ENCODE measurements around the gene B4GALT1.
A peak's percentile ranks its signal among the peaks of the same experiment; 100 is the strongest.
"Not testable (repeated sequence)": the region's sequence is repeated elsewhere in the genome, so short reads cannot be mapped to it uniquely, and the experiment has no call there.

The B4GALT1 gene

DNA sequence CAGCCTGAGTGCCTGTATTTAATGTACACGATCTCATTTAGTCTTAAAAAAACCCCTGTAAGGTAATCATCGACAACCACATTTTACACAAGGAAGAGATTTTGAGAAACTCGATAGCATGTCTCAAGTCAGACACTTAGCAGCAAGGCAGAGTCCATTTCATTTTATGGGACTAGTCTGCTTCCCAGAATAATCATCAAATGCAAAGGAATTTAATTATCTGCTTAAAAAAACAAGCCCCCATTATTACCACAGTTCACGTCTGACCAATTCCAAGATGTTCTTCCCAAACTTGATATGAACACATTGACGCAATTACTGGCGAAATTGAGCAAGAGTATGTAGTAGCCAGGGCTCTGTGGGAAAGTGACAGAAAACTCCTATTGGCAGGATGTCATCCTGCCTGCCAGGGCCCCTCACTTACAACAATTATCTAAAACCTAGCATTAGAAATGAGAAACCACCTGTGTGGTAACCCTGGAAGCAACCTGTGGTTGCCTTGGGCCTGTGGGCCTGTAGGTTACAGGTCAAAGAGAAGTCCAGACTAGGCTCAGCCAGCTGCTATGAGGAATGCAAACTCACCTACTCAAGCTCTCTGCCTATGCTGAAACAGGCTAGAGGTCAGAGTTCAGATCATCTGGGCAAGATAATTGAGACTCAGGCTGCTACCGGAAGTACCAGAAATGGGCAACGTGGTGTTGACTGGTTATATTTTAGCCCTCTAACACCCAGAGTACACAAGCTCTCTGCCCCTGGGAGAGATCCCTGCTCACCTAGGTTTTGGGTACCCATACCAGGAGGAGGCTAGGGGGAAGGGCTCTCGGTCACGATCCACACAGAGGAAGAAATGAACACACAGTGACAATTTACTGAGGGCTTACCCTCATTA is 1.6 kb downstream of the B4GALT1 start:
- no peaks in the 10 kb centered on the region for H3K36me3 ChIP-seq
- peak overlapping the region; percentile 91 to 99 (median 95) for H3K9ac ChIP-seq
- peak overlapping the region; percentile 90 to 100 (median 96) for H3K4me2 ChIP-seq
- H4K20me1 ChIP-seq, result peaks cover 24 to 46% (median 37%) of the 10 kb centered on the region in 11 experiments; a peak in 20 of 22 replicates
- H3K27ac ChIP-seq, result peak overlapping the region; percentile 88 to 100 (median 92)
- H3K4me1 ChIP-seq, result peaks cover 55 to 74% (median 70%) of the 10 kb centered on the region in 10 experiments
- TF ChIP-seq Cebpa-rat (IDR thresholded peaks at IDR 0.05), result peak in 3 of 11 experiments; percentile 36 to 63 (median 44); a peak in 3 of 22 replicates
- H3K27me3 ChIP-seq, result no peaks in the 10 kb centered on the region
- peak overlapping the region; percentile 83 to 99 (median 90) for H3K4me3 ChIP-seq
- H3K9me3 ChIP-seq (replicated peaks in 1 of 11), result no peaks in the 10 kb centered on the region

DNA sequence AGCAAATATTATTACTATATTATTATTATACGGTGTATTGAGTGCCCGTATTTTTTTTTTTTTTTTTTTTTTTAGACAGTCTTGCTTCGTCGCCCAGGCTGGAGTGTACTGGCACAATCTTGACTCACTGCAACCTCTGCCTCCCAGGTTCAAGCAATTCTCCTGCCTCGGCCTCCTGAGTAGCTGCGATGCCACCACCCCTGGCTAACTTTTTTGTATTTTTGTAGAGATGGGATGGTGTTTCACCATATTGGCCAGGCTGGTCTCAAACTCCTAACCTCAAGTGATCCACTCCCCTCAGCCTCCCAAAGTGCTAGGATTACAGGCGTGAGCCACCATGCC is 2.2 kb downstream of the B4GALT1 start:
- H3K4me1 ChIP-seq, result peaks cover 59 to 80% (median 76%) of the 10 kb centered on the region in 10 experiments
- H3K4me3 ChIP-seq, result peak overlapping the region; percentile 83 to 99 (median 90)
- H4K20me1 ChIP-seq, result peaks cover 24 to 48% (median 37%) of the 10 kb centered on the region in 11 experiments; a peak in 20 of 22 replicates
- H3K36me3 ChIP-seq; H3K9me3 ChIP-seq (replicated peaks in 1 of 11); H3K27me3 ChIP-seq: not testable (repeated sequence)
- H3K9ac ChIP-seq, result peak overlapping the region; percentile 91 to 99 (median 95)
- peak overlapping the region; percentile 88 to 100 (median 92); a peak in 21 of 22 replicates for H3K27ac ChIP-seq
- peak overlapping the region; percentile 90 to 100 (median 96) for H3K4me2 ChIP-seq

DNA sequence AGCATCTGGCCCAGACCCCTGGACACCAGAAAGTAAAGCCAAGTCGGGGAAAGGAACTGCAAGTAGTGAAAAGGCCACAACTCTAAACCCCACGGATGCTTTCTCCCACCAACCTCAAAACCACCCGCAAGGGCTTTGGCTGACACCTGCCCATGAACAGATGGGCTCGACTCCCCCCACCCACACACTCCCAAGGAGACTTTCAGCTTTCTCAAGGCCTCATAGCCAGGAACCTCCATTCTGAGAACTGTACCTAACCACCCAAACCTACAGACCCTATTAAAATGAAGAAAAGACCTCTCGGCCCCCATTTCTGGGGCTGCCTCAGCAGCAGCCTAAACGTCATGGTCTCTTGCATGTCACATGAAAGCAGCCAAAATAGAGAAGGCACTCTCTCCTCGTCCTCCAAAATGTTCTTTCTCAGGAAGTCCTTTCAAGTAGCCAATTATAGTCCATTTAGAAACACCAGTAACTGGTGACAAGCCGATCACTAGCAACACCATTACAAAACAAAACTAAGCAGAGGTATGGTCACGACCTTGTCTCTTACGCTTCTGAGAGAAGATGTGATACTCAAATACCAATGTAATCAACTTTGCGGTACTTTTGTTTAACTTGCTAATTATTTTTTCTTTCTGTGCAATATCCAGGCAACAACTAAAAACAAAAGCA is 2.9 kb downstream of the B4GALT1 start:
- Histone ChIP-seq H3K9ac (peak overlapping the region; percentile 91 to 99 (median 95); a peak in 21 of 22 replicates), H4K20me1 (peaks cover 24 to 50% (median 38%) of the 10 kb centered on the region in 11 experiments; a peak in 20 of 22 replicates), H3K4me1 (peaks cover 62 to 86% (median 83%) of the 10 kb centered on the region in 10 experiments), H3K4me2 (peak overlapping the region; percentile 90 to 100 (median 96)), H3K27me3 (no peaks in the 10 kb centered on the region), H3K9me3 (replicated peaks in 1 of 11) (no peaks in the 10 kb centered on the region), H3K4me3 (peak overlapping the region; percentile 83 to 99 (median 90); a peak in 19 of 20 replicates), H3K27ac (peak overlapping the region; percentile 88 to 100 (median 92)), H3K36me3 (no peaks in the 10 kb centered on the region)
- no peak for TF ChIP-seq Cebpa-rat (IDR thresholded peaks at IDR 0.05)

DNA sequence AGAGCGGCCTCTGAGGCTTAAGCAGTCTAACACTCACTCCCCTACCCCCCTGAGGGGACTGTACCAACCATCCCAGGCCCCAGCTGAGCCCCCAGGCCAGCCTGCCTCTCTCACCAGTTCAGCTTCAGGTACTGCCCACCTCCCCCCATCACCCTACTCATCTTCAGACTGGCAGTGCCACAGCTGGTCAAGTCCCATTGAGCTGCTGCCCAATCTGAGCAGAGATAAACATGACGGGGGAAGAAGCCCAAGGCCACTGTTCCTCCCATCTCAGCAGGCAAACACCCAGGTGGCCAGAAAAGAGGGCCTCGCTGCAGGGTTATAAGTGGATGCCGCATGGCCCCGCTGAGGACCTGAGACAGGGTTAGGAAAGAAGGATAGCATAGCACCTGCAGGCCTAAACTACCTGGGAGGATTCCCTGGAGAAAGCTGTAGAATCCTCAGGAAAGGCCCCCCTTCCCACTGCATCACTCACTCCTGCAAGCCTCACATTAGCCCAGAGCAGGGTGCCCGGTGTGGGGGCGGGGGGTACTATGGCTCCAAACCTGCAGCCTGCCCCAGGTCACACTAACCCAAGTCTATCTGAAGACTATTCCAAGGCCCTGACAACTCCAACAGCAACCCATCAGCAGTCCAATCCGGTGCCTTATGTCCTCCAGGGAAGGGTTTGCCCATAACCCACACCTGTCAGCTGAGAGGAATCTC is 3.6 kb downstream of the B4GALT1 start:
- Histone ChIP-seq H3K4me1 (peaks cover 61 to 89% (median 85%) of the 10 kb centered on the region in 10 experiments), H3K9me3 (replicated peaks in 1 of 11) (no peaks in the 10 kb centered on the region), H3K27ac (peak overlapping the region in 10 of 11 experiments; percentile 88 to 100 (median 92); a peak in 19 of 22 replicates), H3K36me3 (no peaks in the 10 kb centered on the region), H3K9ac (peak overlapping the region; percentile 91 to 99 (median 95); a peak in 21 of 22 replicates), H3K27me3 (no peaks in the 10 kb centered on the region), H4K20me1 (peaks cover 24 to 52% (median 39%) of the 10 kb centered on the region in 11 experiments; a peak in 20 of 22 replicates), H3K4me3 (peak overlapping the region; percentile 83 to 99 (median 90); a peak in 16 of 20 replicates), H3K4me2 (peak overlapping the region; percentile 90 to 100 (median 96))
- no peak for TF ChIP-seq Cebpa-rat (IDR thresholded peaks at IDR 0.05)

DNA sequence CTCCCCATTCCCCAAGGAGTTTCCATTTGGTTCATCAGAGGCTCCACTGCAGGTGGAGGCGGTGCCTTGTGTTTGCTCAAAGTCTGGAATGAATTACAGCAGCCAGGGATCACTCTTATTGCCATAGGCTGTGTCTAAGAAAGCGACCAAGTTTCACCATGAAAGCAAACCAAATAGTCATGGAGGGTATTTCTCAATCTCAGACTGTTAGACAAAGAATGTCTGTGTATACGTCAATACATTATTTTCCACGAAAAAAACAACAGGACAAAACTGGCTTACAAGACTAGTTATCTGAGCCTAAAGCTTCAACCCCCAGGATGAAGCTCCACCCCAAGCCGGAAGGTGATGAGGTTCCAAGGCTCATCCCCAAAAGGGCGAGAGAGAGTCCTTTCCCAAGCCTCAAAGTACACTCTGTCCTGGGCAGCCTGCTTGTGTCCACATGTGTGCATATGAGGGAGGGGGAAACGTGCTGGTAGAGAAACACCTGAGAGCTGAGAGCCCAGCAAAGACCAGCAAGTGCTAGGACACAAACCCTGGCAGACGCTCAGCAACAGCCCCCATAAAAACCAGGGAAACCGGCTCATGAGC is 4.3 kb downstream of the B4GALT1 start:
- Histone ChIP-seq H3K9ac (peak overlapping the region in 5 of 11 experiments; percentile 91 to 99 (median 97); a peak in 6 of 22 replicates), H3K4me3 (peak overlapping the region in 5 of 10 experiments; percentile 85 to 99 (median 97); a peak in 8 of 20 replicates), H3K27ac (peak overlapping the region in 10 of 11 experiments; percentile 2 to 100 (median 90); a peak in 13 of 22 replicates), H3K9me3 (replicated peaks in 1 of 11) (no peaks in the 10 kb centered on the region), H4K20me1 (peaks cover 24 to 58% (median 39%) of the 10 kb centered on the region in 11 experiments; a peak in 20 of 22 replicates), H3K4me2 (peak overlapping the region; percentile 90 to 100 (median 96)), H3K4me1 (peaks cover 61 to 89% (median 85%) of the 10 kb centered on the region in 10 experiments), H3K27me3 (no peaks in the 10 kb centered on the region), H3K36me3 (no peaks in the 10 kb centered on the region)
- no peak for TF ChIP-seq Cebpa-rat (IDR thresholded peaks at IDR 0.05)

DNA sequence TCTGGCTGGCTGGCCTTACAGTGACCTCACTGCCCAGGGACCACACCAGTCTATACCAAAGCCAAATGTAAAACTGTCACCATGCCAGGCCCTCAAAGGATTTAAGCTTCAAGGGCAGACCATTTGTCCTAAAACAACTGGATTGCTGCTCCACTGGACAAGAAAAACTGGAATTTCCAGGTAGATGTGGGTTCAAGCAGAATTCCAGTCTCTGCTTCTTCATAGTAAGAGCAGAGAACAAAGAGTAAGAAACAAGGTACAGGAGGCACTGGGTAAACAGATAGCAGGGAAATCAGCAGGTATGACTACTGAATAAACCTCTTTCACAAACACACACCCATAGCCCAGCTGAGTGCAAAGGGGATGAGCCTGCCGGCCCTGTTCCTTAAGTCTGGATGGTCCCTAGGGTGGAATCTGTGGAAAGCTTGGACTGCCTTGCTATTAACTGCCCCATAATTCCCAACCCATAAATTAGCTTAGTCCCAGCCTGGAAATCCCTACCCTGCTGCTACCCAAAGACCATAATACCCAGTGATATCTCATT is 5.5 kb downstream of the B4GALT1 start:
- Histone ChIP-seq H4K20me1 (peaks cover 24 to 58% (median 39%) of the 10 kb centered on the region in 11 experiments; a peak in 20 of 22 replicates), H3K36me3 (no peaks in the 10 kb centered on the region), H3K27me3 (no peaks in the 10 kb centered on the region), H3K9me3 (replicated peaks in 1 of 11) (no peaks in the 10 kb centered on the region), H3K4me3 (peak overlapping the region in 3 of 10 experiments; percentile 18 to 98 (median 85); a peak in 5 of 20 replicates), H3K4me1 (peaks cover 69 to 95% (median 93%) of the 10 kb centered on the region in 10 experiments), H3K4me2 (peak overlapping the region; percentile 90 to 100 (median 96)), H3K27ac (peak overlapping the region; percentile 84 to 100 (median 91)), H3K9ac (peak overlapping the region; percentile 33 to 99 (median 77); a peak in 20 of 22 replicates)
- no peak for TF ChIP-seq Cebpa-rat (IDR thresholded peaks at IDR 0.05)

DNA sequence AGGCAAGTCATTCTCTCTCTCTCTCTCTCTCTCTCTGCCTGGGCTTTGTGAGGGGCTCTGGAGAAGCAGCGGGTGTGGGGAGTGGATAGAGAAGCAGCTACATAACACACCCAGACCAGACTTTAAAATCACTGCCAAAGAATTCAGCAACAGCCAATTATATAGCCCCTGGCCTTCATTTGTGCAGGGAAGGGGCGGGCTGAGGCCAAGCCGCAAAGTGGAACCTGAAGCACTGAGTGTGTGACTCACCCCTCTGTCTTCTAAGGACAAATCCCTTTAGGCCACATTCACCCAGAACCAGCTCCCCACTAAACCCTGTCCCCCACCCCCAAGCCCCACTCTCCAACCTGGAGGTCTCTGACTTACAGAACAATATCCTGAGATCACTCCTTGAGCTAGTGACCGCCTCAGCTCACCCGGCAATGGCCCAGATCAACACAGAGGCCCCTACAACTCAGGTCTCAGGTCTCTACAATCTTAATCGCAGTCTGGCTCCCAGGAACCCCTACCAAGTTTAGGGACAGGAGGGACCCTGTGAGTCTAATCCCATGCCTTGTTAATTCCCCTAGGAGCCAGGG is 6.0 kb downstream of the B4GALT1 start:
- Histone ChIP-seq H3K27ac (peak overlapping the region; percentile 84 to 100 (median 91)), H3K4me1 (peaks cover 75 to 100% (median 98%) of the 10 kb centered on the region in 10 experiments), H3K4me2 (peak overlapping the region; percentile 90 to 100 (median 96)), H3K9me3 (replicated peaks in 1 of 11) (no peaks in the 10 kb centered on the region; a peak in 1 of 22 replicates), H3K9ac (peak overlapping the region; percentile 45 to 99 (median 79); a peak in 20 of 22 replicates), H3K36me3 (no peaks in the 10 kb centered on the region), H3K27me3 (no peaks in the 10 kb centered on the region), H4K20me1 (peaks cover 24 to 58% (median 39%) of the 10 kb centered on the region in 11 experiments; a peak in 20 of 22 replicates), H3K4me3 (peak overlapping the region in 4 of 10 experiments; percentile 22 to 98 (median 74); a peak in 6 of 20 replicates)
- no peak for TF ChIP-seq Cebpa-rat (IDR thresholded peaks at IDR 0.05)

DNA sequence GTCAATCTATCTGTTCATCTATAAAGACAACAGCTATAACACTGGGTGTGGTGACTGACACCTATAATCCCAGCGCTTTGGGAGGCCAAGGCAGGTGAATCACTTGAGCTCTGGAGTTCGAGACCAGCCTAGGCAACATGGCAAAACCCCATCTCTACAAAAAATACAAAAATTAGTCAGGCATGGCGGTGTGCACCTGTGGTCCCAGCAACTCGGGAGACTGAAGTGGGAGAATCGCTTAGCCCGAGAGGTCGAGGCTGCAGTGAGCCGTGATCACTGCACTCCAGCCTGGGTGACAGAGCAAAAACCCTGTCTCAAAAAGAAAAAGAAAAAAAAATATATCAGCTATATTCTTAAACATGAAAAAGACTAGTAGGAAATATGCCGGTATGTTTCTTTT is 6.7 kb downstream of the B4GALT1 start:
- H3K9me3 ChIP-seq (replicated peaks in 1 of 11); H3K27me3 ChIP-seq; H3K36me3 ChIP-seq: not testable (repeated sequence)
- peaks cover 24 to 58% (median 38%) of the 10 kb centered on the region in 11 experiments; a peak in 20 of 22 replicates for H4K20me1 ChIP-seq
- peak overlapping the region; percentile 90 to 100 (median 96) for H3K4me2 ChIP-seq
- peaks cover 81 to 100% (median 100%) of the 10 kb centered on the region in 10 experiments for H3K4me1 ChIP-seq
- H3K27ac ChIP-seq, result peak overlapping the region; percentile 84 to 100 (median 91)
- peak overlapping the region in 7 of 10 experiments; percentile 11 to 98 (median 53); a peak in 10 of 20 replicates for H3K4me3 ChIP-seq
- H3K9ac ChIP-seq, result peak overlapping the region; percentile 71 to 99 (median 79); a peak in 21 of 22 replicates
